Endodermal cell (in vitro differentiated cells): Measurements from ENCODE around the gene YAE1. TPM values are rescaled to one million over a fixed set of nuclear protein-coding genes. Genes with fewer than 3 reads are reported as not detected.

Experiments
- DNase-seq: peaks from one replicate; pipeline ENCODE4 v3.0.0-alpha.2; 2017
- H3K27ac ChIP-seq: 2 replicates; pipeline ENCODE4 v1.5.1; 2013; ENCODE audit warnings: mild to moderate bottlenecking, low read depth, low read length, moderate library complexity
- H3K27me3 ChIP-seq: 2 replicates; pipeline ENCODE4 v1.6.1; 2013; ENCODE audit warnings: mild to moderate bottlenecking, low read length, moderate library complexity; ENCODE audit not compliant: insufficient read depth, control insufficient read depth, poor library complexity, severe bottlenecking
- H3K36me3 ChIP-seq: 2 replicates; pipeline ENCODE4 v1.7.0; 2013; ENCODE audit warnings: mild to moderate bottlenecking, low read length, moderate library complexity; ENCODE audit not compliant: control insufficient read depth, insufficient read depth
- H3K4me1 ChIP-seq: one replicate; pipeline ENCODE4 v1.7.0; 2013; ENCODE audit warnings: low read length; ENCODE audit not compliant: control insufficient read depth, insufficient read depth
- H3K4me3 ChIP-seq: 2 replicates; pipeline ENCODE4 v1.5.1; 2013; ENCODE audit warnings: mild to moderate bottlenecking, low read length, moderate library complexity
- H3K9ac ChIP-seq: 2 replicates; pipeline ENCODE4 v1.6.1; 2013; ENCODE audit warnings: mild to moderate bottlenecking, low read length, moderate library complexity; ENCODE audit not compliant: poor library complexity, severe bottlenecking; ENCODE audit errors: extremely low read depth
- H3K9me3 ChIP-seq: 2 replicates; pipeline ENCODE4 v1.6.1; 2013; ENCODE audit warnings: mild to moderate bottlenecking, low read length, moderate library complexity; ENCODE audit not compliant: control insufficient read depth
- H3K27ac Mint-ChIP-seq: 2 replicates; pipeline ENCODE4 v1.8.0; 2020; ENCODE audit warnings: mixed read lengths
- H3K27me3 Mint-ChIP-seq: 2 replicates; pipeline ENCODE4 v1.8.0; 2021; ENCODE audit warnings: mild to moderate bottlenecking, mixed read lengths; ENCODE audit not compliant: insufficient read depth
- H3K36me3 Mint-ChIP-seq: 2 replicates; pipeline ENCODE4 v1.8.0; 2020; ENCODE audit warnings: low read depth, mixed read lengths
- H3K4me1 Mint-ChIP-seq: 2 replicates; pipeline ENCODE4 v1.8.0; 2020; ENCODE audit warnings: mixed read lengths
- H3K4me3 Mint-ChIP-seq: 2 replicates; pipeline ENCODE4 v1.8.0; 2020; ENCODE audit warnings: mild to moderate bottlenecking, moderate library complexity, mixed read lengths
- H3K9me3 Mint-ChIP-seq: 2 replicates; pipeline ENCODE4 v1.8.0; 2020; ENCODE audit warnings: mild to moderate bottlenecking, mixed read lengths
- WGBS, 2 experiments: methylation state at CpG; one replicate each; pipeline versions ENCODE4 v1.1.5 to v1.1.7; 2013; ENCODE audit warnings: missing lambda C conversion rate in 2 of 2, mixed read lengths in 1 of 2; ENCODE audit not compliant: insufficient coverage in 1 of 2, insufficient read length in 1 of 2; 5-methylcytosine and 5-hydroxymethylcytosine counted together
- total RNA-seq, 2 donors: library from RNA; stranded (reverse); fragmentation: NEBNext Ultra II Directional in 1 of 2; extraction: Animal tissue kit (Norgen Biotek cat#: 25700) in 1 of 2; gene quantifications; 2 replicates in 1 of 2; 3 replicates in 1 of 2; pipeline ENCODE4 v1.2.1, GENCODE V29; 2021
- TF ChIP-seq, protein P1 (sequence below): fragments of 200-600 bp; sonication (generic); conservative IDR thresholded peaks from 2 replicates; pipeline ENCODE4 v1.5.0; 2021; ENCODE audit warnings: antibody characterized with exemption, mild to moderate bottlenecking

YAE1 gene
- total RNA-seq, 2 donors from 2014 or later, result 20.9 to 30.0 TPM

DNA sequence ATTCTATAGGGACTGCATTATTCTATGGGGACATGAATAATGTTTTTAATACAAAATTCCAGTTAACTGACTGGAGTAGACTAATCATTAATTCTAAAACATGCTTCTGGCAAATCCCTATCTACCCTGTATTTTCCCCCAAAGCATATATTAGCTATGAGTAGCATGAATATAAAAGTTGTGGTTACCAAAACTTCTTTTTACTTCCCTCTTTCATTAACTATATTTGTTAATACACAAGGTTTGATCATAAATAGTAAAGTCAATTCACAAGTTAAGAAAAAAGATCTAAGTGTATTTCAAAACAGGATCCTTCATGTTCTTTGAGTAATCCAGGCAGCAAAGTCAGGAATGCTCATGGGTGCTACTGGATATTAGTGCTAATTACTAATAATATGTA, 54.3 kb downstream of the YAE1 start:
- no peaks in the 10 kb centered on the region for H3K9me3 Mint-ChIP-seq
- no peaks in the 10 kb centered on the region for H3K36me3 ChIP-seq
- no peak overlapping the region for H3K4me3 Mint-ChIP-seq
- no peak overlapping the region for H3K4me3 ChIP-seq
- TF ChIP-seq, protein P1, sequence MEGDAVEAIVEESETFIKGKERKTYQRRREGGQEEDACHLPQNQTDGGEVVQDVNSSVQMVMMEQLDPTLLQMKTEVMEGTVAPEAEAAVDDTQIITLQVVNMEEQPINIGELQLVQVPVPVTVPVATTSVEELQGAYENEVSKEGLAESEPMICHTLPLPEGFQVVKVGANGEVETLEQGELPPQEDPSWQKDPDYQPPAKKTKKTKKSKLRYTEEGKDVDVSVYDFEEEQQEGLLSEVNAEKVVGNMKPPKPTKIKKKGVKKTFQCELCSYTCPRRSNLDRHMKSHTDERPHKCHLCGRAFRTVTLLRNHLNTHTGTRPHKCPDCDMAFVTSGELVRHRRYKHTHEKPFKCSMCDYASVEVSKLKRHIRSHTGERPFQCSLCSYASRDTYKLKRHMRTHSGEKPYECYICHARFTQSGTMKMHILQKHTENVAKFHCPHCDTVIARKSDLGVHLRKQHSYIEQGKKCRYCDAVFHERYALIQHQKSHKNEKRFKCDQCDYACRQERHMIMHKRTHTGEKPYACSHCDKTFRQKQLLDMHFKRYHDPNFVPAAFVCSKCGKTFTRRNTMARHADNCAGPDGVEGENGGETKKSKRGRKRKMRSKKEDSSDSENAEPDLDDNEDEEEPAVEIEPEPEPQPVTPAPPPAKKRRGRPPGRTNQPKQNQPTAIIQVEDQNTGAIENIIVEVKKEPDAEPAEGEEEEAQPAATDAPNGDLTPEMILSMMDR, result no peak
- H3K4me1 Mint-ChIP-seq, result peaks cover 18% of the 10 kb centered on the region
- H3K9ac ChIP-seq, result no peak overlapping the region
- H3K27me3 Mint-ChIP-seq, result peaks cover 6% of the 10 kb centered on the region
- H3K36me3 Mint-ChIP-seq, result no peaks in the 10 kb centered on the region
- no peaks in the 10 kb centered on the region for H3K9me3 ChIP-seq
- no peak overlapping the region for H3K27ac Mint-ChIP-seq
- no peak for DNase-seq
- no peak overlapping the region for H3K27ac ChIP-seq
- H3K27me3 ChIP-seq, result no peaks in the 10 kb centered on the region
- H3K4me1 ChIP-seq, result peaks cover 4% of the 10 kb centered on the region

DNA sequence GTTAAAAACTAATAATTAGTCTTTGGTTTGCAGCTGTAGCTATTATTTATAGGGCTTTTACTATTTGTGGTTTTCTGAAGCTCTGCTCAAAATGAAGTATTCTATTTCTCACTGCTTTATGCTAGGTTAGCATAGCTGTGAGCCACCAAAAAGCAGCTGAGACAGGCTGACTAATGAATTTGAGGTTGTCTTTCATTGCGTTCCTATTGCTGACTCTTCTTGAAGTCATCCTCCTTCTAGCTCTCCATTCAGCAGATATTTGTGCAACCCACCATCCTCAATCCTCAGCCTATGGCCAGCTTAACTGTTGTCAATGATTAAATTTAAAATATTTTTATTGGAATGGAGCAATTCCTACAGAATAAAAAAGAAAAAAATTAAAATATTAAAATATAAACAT, 55.1 kb downstream of the YAE1 start:
- H3K27ac ChIP-seq, result no peak overlapping the region

DNA sequence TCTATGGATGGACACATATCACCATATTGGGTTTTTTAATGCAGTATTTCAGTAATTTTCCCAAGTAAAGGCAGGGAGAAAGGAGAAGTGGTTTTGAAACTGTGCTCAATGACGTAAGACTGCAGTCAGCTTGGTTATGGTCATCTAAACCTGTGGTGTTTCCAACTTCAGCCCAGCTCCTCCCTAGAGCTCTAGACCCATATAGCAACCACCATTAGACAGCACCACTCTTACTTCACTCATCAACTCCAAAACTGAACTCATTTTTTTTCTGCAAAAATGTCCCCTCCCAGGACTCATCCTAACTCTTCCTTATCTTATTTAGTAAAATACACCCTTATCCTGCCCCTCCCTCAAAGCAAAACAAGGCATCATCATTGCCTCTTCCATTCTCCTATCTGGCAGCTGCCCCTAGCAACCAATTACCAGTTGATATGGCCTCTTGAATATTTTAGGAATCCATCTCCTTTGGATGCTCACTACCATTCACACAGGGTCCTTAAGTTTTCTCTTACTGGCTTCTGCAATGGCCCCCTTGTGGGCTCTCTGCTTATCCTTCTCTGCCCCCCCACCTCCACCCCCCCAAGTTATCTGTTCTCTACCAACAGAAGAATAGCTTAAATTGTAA, 55.7 kb downstream of the YAE1 start:
- Mint-ChIP-seq H3K36me3 (no peaks in the 10 kb centered on the region), H3K27ac (no peak overlapping the region), H3K27me3 (no peaks in the 10 kb centered on the region), H3K9me3 (no peaks in the 10 kb centered on the region), H3K4me3 (peak overlapping the region; percentile 80), H3K4me1 (peaks cover 31% of the 10 kb centered on the region)
- DNase-seq, result no peak
- Histone ChIP-seq H3K27ac (no peak overlapping the region), H3K36me3 (no peaks in the 10 kb centered on the region), H3K9me3 (no peaks in the 10 kb centered on the region), H3K4me3 (peak overlapping the region; percentile 92), H3K9ac (no peak overlapping the region), H3K4me1 (peaks cover 6% of the 10 kb centered on the region), H3K27me3 (no peaks in the 10 kb centered on the region)
- TF ChIP-seq, protein P1, result no peak
- 80 to 87% methylated on average over 1 of the region's 1 CpG for WGBS, 2 experiments

More for the DNA sequence above, 55.1 kb downstream of the YAE1 start:
- Mint-ChIP-seq H3K27me3 (peaks cover 4% of the 10 kb centered on the region), H3K27ac (no peak overlapping the region), H3K36me3 (no peaks in the 10 kb centered on the region), H3K9me3 (no peaks in the 10 kb centered on the region), H3K4me3 (no peak overlapping the region), H3K4me1 (peaks cover 25% of the 10 kb centered on the region)
- 89% methylated on average over 1 of the region's 1 CpG; no CpG with 5 or more reads in 1 of the 2 experiments for WGBS, 2 experiments
- Histone ChIP-seq H3K27me3 (no peaks in the 10 kb centered on the region), H3K4me1 (peaks cover 6% of the 10 kb centered on the region), H3K9ac (no peak overlapping the region), H3K9me3 (no peaks in the 10 kb centered on the region), H3K4me3 (no peak overlapping the region), H3K36me3 (no peaks in the 10 kb centered on the region)
- TF ChIP-seq, protein P1, result no peak
- no peak for DNase-seq

Other genes starting within 250 kb of the YAE1 start
- 10 to 100 TPM; 43.9 to 46.4 TPM for gene RALA, start 57.2 kb downstream of the YAE1 start, total RNA-seq